Heart left ventricle (tissue), 13 donors: ENCODE results near the gene SH3PXD2A.

Experiments
- CTCF ChIP-seq, 12 donors: fragments of 200-600 bp; sonication (generic) in 4 of 12; IDR thresholded peaks; one replicate each; pipeline versions ENCODE4 v1.5.0 to v1.8.0; 2018 to 2022; ENCODE audit warnings: antibody characterized with exemption in 12 of 12, mild to moderate bottlenecking in 5 of 12
- POLR2A ChIP-seq, 2 donors: fragments of 450-650 bp; IDR thresholded peaks; one replicate each; pipeline ENCODE4 v1.6.1; 2017; ENCODE audit warnings: antibody characterized with exemption in 2 of 2, mild to moderate bottlenecking in 2 of 2, moderate library complexity in 2 of 2
- donor health status: ischemic (EF 13 %, LVEDD 7.1; RV severe dilation, severe dysfunction).
- donor health status: DM: no; HTN: yes; CAD: no.
- donor health status: DM: no; HTN: no; CAD: no.
- donor health status: ischemic (EF 25% LVEDD 6.9; RV normal size, moderate dysfunction).
- donor health status: ischemic (EF 25% LVEDD 5.7; RV mildly dilated, moderate dysfunction).
- donor health status: ischemic (EF 35%, LVEDD 5.7; RV mildly dilated, moderate dysfunction).
- donor health status: nonischemic (EF 11% LVEDD 7.7; RV severe dilation, severe dysfunction).
- donor health status: DM: yes; HTN: yes; CAD: no.
- donor health status: PGD.
- donor health status: ischemic (EF 29% LVEDD 5.4; RV normal size, mild dysfunction).
- donor health status: nonischemic (EF 23%, LVEDD 6.1; RV moderate dilation, normal function).

- TF ChIP-seq CTCF (IDR thresholded peaks at IDR 0.05), result no peak
- peak in 1 of 2 donors; percentile 8 for TF ChIP-seq POLR2A (IDR thresholded peaks at IDR 0.05)
Measured at GRCh38 chr10:103757531-103758293, 97.7 kb downstream of the SH3PXD2A start.
